ENCODE data around the gene CHST8.

DNA sequence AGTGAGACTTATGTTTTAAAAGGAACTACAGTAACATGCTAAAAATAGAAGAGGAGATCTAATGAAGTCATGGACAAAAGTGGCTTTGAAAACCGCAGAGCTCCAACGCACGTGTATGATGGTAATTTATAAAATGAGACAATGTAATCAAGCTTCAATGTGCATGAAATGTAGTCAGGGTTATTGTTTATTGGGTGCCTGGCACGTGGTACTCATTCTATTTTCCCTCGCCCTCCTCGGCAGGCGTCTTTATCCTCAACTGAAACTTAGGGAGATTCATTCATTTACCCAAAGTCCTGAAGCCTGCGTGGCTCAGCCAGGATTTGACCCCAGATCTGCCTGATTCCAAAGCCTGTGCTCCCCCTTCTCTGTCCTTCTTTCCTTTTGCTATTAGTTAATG is 79.8 kb downstream of the CHST8 start:
- TF ChIP-seq, protein P1, sequence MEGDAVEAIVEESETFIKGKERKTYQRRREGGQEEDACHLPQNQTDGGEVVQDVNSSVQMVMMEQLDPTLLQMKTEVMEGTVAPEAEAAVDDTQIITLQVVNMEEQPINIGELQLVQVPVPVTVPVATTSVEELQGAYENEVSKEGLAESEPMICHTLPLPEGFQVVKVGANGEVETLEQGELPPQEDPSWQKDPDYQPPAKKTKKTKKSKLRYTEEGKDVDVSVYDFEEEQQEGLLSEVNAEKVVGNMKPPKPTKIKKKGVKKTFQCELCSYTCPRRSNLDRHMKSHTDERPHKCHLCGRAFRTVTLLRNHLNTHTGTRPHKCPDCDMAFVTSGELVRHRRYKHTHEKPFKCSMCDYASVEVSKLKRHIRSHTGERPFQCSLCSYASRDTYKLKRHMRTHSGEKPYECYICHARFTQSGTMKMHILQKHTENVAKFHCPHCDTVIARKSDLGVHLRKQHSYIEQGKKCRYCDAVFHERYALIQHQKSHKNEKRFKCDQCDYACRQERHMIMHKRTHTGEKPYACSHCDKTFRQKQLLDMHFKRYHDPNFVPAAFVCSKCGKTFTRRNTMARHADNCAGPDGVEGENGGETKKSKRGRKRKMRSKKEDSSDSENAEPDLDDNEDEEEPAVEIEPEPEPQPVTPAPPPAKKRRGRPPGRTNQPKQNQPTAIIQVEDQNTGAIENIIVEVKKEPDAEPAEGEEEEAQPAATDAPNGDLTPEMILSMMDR (IDR thresholded peaks at IDR 0.05; ENCODE audit: borderline replicate concordance, extremely low read depth, low read length, poor library complexity, severe bottlenecking): no peak
- TF ChIP-seq EZH2 (IDR thresholded peaks at IDR 0.05; ENCODE audit: borderline replicate concordance, low read depth, low read length, severe bottlenecking): no peak
